Left lung (tissue), 10 donors: ENCODE results near the gene GIPC3. TPM values are rescaled to one million over a fixed set of nuclear protein-coding genes. Genes with fewer than 3 reads are reported as not detected.

ENCODE experiments used
- ATAC-seq: fragments of 200-7000 bp; cut with Tn5 transposase; one replicate; pipeline ENCODE4 v1.9.1; 2020; ENCODE audit warnings: moderate library complexity
- DNase-seq, 4 donors: peaks; one replicate each; pipeline ENCODE4 v3.0.0-alpha.2; 2013 to 2020
- H3K27ac ChIP-seq, 2 donors: fragments of 200-600 bp; sonication (generic) in 1 of 2; one replicate each; pipeline versions ENCODE4 v1.5.0 to v1.8.0; 2020 to 2021
- H3K27me3 ChIP-seq, 2 donors: fragments of 200-600 bp; sonication (generic) in 1 of 2; one replicate each; pipeline versions ENCODE4 v1.5.0 to v1.8.0; 2020 to 2021
- H3K36me3 ChIP-seq, 2 donors: fragments of 200-600 bp; sonication (generic) in 1 of 2; one replicate each; pipeline versions ENCODE4 v1.5.0 to v1.8.0; 2020 to 2021
- H3K4me1 ChIP-seq, 2 donors: fragments of 200-600 bp; one replicate each; pipeline ENCODE4 v1.8.0; 2021
- H3K4me3 ChIP-seq, 2 donors: fragments of 200-600 bp; sonication (generic) in 1 of 2; one replicate each; pipeline versions ENCODE4 v1.5.0 to v1.8.0; 2020 to 2021; ENCODE audit warnings: mild to moderate bottlenecking in 1 of 2
- H3K9me3 ChIP-seq, 2 donors: fragments of 200-600 bp; sonication (generic) in 1 of 2; one replicate each; pipeline versions ENCODE4 v1.5.0 to v1.8.0; 2020 to 2021
- intact Hi-C, 2 donors: fragments of 100-400 bp; cut with DNase I; formaldehyde crosslinking; loops; one replicate each; pipeline versions ENCODE4 v1.11.2 to v1.14.2; 2022
- polyA plus RNA-seq, 6 donors: library from polyadenylated mRNA; unstranded; fragments of 120-200 nt; gene quantifications; one replicate each; pipeline ENCODE4 v1.2.1, GENCODE V29; 2013; ENCODE audit not compliant: insufficient read length in 6 of 6
- total RNA-seq, 2 donors: library from RNA; stranded (reverse); fragmentation: NEBNext Ultra II Directional; extraction: Animal tissue kit (Norgen Biotek cat#: 25700); gene quantifications; one replicate each; pipeline ENCODE4 v1.2.1, GENCODE V29; 2021
- TF ChIP-seq, protein P1 (sequence below), 2 donors: fragments of 200-600 bp; sonication (generic) in 1 of 2; IDR thresholded peaks; one replicate each; pipeline versions ENCODE4 v1.5.0 to v1.8.0; 2021; ENCODE audit warnings: antibody characterized with exemption in 2 of 2
- donor health status: DM: no; HTN: yes; CAD: no.
- donor health status: DM: no; HTN: no; CAD: no.

The GIPC3 gene
- total and polyA plus RNA-seq, 8 donors: 3.1 to 8.5 (median 4.4) TPM

- peak overlapping the region in 1 of 2 donors; percentile 50 for H3K4me3 ChIP-seq
- intact Hi-C loops: no loop called here
Observed at GRCh38 chr19:3604987-3605343, 19.7 kb downstream of the GIPC3 start.

DNA sequence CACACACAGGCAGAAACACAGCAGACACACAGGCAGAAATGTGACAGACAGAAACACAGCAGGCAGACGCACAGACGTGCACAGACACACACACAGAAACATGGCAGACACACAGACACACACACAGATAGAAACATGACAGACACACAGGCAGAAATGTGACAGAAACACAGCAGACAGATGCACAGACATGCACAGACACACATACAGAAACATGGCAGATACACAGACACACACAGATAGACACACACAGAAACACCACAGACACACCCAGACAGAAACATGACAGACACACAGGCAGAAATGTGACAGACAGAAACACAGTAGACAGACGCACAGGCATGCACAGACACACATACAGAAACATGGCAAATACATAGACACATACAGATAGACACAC, 20.1 kb downstream of the GIPC3 start:
- TF ChIP-seq, protein P1, sequence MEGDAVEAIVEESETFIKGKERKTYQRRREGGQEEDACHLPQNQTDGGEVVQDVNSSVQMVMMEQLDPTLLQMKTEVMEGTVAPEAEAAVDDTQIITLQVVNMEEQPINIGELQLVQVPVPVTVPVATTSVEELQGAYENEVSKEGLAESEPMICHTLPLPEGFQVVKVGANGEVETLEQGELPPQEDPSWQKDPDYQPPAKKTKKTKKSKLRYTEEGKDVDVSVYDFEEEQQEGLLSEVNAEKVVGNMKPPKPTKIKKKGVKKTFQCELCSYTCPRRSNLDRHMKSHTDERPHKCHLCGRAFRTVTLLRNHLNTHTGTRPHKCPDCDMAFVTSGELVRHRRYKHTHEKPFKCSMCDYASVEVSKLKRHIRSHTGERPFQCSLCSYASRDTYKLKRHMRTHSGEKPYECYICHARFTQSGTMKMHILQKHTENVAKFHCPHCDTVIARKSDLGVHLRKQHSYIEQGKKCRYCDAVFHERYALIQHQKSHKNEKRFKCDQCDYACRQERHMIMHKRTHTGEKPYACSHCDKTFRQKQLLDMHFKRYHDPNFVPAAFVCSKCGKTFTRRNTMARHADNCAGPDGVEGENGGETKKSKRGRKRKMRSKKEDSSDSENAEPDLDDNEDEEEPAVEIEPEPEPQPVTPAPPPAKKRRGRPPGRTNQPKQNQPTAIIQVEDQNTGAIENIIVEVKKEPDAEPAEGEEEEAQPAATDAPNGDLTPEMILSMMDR (IDR thresholded peaks at IDR 0.05): no peak
- no peak for ATAC-seq
- Histone ChIP-seq H3K27ac (no peak overlapping the region), H3K4me3 (peak overlapping the region in 1 of 2 donors; percentile 50), H3K4me1 (peaks cover 3 to 57% of the 10 kb centered on the region in 2 donors), H3K36me3 (peaks cover 0 to 3% of the 10 kb centered on the region in 2 donors), H3K27me3 (peaks cover 0 to 46% of the 10 kb centered on the region in 2 donors), H3K9me3 (no peaks in the 10 kb centered on the region)
- intact Hi-C loops: no loop called here
- no peak for DNase-seq

More at GRCh38 chr19:3604987-3605343, 19.7 kb downstream of the GIPC3 start:
- no peaks in the 10 kb centered on the region for H3K9me3 ChIP-seq
- DNase-seq (no peak), ATAC-seq (no peak)
- H3K4me1 ChIP-seq: peaks cover 3 to 57% of the 10 kb centered on the region in 2 donors
- H3K27me3 ChIP-seq: peaks cover 0 to 46% of the 10 kb centered on the region in 2 donors
- TF ChIP-seq, protein P1 (IDR thresholded peaks at IDR 0.05): no peak
- H3K36me3 ChIP-seq: no peaks in the 10 kb centered on the region
- H3K27ac ChIP-seq: no peak overlapping the region

GRCh38 chr19:3605770-3606169, 20.5 kb downstream of the GIPC3 start:
- peaks cover 0 to 6% of the 10 kb centered on the region in 2 donors for H3K36me3 ChIP-seq
- no peak for DNase-seq
- peak overlapping the region; percentile 40 to 50 for H3K4me3 ChIP-seq
- peaks cover 3 to 57% of the 10 kb centered on the region in 2 donors for H3K4me1 ChIP-seq
- H3K27ac ChIP-seq: no peak overlapping the region
- TF ChIP-seq, protein P1 (IDR thresholded peaks at IDR 0.05): no peak
- no peaks in the 10 kb centered on the region for H3K9me3 ChIP-seq
- ATAC-seq: no peak
- peaks cover 0 to 46% of the 10 kb centered on the region in 2 donors for H3K27me3 ChIP-seq
- intact Hi-C loops: no loop called here

DNA sequence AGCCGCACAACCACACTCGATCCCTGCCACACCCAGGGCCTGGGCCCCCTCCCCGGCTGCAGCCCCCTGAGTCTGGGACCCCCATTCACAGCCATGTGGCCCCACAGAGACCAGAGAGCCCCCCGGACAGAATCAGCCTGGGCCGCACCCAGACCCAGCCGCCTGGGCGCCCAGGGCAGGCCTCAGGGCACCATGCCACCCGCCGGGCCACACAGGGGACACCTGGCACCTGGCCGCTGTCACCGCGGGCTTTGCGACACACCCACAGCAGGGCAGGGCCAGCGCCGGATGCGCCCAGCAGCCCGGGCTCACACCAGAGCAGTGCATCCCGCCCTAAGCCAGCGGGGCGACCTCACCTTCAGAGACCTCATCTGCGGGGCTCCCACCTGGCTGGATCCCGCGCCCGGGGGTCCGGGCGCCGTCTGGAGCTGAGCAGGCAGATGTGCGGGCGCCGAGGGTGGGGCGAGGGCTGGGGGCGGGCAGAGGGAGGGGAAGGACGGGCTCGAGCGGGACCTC, 21.0 kb downstream of the GIPC3 start:
- peak; percentile 64 for ATAC-seq
- H3K27ac ChIP-seq: peak overlapping the region; percentile 72 to 77
- TF ChIP-seq, protein P1 (IDR thresholded peaks at IDR 0.05): no peak
- H3K4me3 ChIP-seq: peak overlapping the region; percentile 40 to 50
- H3K4me1 ChIP-seq: peaks cover 3 to 57% of the 10 kb centered on the region in 2 donors
- peaks cover 0 to 46% of the 10 kb centered on the region in 2 donors for H3K27me3 ChIP-seq
- H3K9me3 ChIP-seq: no peaks in the 10 kb centered on the region
- intact Hi-C loops: no loop called here
- peaks cover 0 to 10% of the 10 kb centered on the region in 2 donors for H3K36me3 ChIP-seq
- DNase-seq: peak in 1 of 4 donors; percentile 85

- peak within 1 kb of the TSS; percentile 40 to 50 for H3K4me3 ChIP-seq
- peak; percentile 81 for ATAC-seq
- H3K36me3 ChIP-seq: peaks cover 0 to 16% of the 10 kb centered on the region in 2 donors
- DNase-seq: peak in 3 of 4 donors; percentile 58 to 91 (median 72)
- H3K27me3 ChIP-seq: peaks cover 0 to 46% of the 10 kb centered on the region in 2 donors
- intact Hi-C loops: no loop called here
- H3K27ac ChIP-seq: peak within 1 kb of the TSS; percentile 72 to 77
- H3K9me3 ChIP-seq: no peaks in the 10 kb centered on the region
- peaks cover 3 to 57% of the 10 kb centered on the region in 2 donors for H3K4me1 ChIP-seq
- TF ChIP-seq, protein P1 (IDR thresholded peaks at IDR 0.05): no peak
Observed at GRCh38 chr19:3606690-3607289, 21.5 kb downstream of the GIPC3 start, which contains the start of gene TBXA2R. TBXA2R (minus strand) TSS chr19:3606875; CDS start chr19:3600634, 6,241 bp downstream.
